EH (cell line): ENCODE measurements around the gene PAPPA.
A peak's percentile ranks its signal among the peaks of the same experiment; 100 is the strongest.

ENCODE experiments used
- DNase-seq: peaks from one replicate; pipeline ENCODE4 v3.0.0-alpha.2; 2015; ENCODE audit warnings: low read depth

Gene PAPPA

DNA sequence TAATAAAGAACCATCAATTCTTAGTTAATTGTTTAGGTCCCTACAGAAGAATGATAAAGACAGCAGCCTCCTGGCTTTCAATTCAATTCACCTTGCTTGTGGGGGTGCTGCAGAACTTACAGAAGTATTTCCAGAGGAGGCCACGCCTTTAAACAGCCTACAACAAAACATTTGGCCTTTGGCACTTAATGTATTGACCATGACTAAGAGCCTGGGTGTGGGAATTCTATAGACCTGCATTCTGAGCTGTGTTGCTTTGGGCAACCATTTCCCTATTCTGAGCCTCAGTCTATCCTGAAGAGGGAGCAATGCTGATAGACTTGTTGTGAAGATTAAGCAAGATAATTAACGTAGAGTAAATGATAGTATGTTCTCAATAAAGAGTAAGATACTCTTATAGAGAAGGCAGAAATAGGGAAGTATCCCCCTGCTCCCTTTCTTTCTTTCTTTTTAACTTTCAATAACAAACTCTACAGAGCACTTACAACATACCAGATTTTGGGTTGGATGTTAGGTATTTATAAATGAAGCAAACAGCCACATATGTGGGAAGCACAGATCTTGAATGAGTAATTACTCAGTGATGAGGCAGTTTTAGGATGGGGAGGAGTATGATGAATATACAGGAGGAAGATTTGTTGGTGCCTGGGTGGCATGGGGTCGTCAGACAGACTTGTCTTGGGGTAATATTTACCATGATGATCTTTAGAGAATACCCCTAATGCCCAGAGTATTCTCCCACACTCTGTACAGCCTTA is 28.4 kb downstream of the PAPPA start:
- peak; percentile 61 for DNase-seq

DNA sequence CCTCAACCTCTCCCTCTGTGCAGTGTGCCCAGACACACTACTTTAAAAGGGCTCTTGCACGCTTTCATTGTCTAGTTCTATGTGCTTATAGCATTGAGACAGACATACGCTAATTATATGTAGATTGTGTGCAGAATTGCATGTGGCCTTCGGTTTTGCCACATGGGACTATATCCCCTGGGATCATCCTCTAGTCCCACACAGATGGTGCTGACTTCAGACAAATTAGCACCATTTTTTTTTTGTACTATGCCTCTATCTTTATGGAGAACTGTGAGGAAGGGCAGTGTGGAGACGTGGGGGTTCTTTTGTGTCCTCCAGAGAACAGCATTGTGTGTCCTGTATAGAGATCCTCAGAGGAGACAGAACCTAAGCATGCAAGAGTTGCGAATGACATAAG is 29.3 kb downstream of the PAPPA start:
- DNase-seq: no peak

DNA sequence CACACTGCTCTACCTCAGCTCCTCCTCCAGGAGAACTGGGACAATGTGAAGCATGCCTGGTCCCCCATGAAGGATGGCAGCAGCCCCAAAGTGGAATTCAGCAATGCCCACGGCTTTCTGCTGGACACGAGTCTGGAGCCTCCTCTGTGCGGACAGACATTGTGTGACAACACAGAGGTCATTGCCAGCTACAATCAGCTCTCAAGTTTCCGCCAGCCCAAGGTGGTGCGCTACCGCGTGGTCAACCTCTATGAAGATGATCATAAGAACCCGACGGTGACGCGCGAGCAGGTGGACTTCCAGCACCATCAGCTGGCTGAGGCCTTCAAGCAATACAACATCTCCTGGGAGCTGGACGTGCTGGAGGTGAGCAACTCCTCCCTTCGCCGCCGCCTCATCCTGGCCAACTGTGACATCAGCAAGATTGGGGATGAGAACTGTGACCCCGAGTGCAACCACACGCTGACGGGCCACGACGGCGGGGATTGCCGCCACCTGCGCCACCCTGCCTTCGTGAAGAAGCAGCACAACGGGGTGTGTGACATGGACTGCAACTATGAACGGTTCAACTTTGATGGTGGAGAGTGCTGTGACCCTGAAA is 34.1 kb downstream of the PAPPA start:
- DNase-seq: no peak

DNA sequence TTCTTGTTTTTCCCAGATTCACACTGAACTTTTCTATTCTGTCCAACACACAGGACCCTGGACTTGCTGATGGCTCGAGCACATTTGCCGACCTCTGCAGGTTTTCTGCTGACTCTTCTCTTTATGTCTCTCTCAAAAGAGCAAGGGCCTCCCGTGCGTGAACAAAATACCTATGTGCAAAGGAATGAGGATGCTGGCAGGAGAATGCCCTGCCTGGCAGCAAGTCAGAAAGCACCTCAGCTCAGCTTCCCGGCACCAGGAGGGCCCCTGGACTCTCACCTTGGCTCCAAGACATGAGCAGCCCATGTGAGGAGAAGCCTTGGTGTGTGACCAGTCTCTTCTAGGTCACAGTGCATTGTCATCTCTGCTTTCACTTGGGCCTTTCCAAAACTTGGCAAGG is 36.1 kb downstream of the PAPPA start:
- no peak for DNase-seq

DNA sequence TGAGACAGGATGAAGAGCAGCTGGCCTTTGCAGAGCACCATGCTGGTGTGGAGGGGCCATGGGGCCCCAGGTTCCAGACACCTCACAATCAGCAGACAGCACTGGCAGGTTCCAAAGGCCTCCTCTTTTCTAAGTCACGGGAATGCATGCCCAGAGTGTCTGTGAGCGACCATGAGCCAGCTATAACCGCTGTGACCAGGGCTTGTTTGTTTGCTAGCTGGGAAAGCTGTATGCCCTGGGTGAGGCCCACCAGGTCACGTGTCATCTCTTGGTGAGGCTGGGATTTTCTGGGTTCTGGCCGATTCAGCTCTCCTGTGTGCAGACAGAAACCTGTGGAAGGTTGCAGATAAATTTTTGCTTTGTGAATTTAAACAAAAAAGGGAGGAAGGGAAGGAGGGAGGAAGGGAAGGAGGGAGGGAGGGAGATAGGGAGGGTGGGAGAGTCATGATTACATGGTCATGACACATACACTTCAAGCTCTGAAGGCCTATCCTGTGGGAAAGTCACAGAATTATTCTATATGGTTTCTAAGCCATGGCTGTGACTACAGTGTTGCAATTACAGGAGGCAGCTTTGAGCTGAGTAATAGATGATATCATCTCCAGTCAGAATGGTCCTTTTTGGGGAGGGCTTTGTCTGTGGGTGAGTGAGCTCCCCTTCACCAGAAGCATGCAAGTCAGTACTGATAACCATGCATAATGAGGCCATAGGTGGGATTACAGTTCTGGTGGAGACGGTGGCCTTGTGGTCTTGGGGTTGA is 37.2 kb downstream of the PAPPA start:
- peak; percentile 85 for DNase-seq

DNA sequence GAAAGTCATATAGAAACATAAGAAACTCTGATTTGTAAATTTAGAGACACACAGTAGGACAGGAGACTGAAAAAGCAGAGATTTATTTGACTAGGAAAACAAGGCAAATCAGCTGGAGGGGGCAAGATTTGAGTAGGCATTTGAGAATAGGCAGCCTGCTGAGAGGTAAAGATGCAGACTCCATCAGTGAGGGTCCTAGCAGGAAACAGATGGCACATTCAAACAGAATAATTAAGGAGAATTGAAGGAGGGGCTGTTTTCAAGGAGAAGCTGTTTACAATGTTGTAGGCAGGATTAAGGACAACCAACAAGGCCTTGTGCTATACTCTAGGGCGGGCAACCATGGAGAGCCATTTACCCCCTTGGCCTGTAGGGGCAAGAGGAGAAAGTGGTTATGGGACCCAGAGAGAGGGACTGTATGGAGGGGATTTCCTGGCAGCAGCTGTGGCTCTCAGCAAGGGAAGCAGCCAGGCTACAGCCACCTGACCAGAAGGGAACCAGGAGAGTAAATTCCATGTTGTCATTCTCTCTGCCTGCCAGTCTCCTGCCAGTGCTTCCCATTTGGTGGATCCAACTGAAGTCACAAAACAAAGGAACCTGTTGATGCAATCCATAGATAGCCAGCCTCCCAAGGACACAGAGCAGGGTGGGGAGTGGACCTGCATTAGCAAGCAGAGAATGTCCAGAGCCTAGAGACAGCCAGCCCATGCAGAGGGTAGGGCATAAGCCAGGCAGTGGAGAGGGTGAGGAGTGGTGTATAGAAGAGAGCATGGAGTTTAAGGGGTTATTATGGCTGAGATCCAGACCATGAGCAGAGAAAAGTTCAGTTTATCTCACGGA is 38.2 kb downstream of the PAPPA start:
- DNase-seq: no peak

DNA sequence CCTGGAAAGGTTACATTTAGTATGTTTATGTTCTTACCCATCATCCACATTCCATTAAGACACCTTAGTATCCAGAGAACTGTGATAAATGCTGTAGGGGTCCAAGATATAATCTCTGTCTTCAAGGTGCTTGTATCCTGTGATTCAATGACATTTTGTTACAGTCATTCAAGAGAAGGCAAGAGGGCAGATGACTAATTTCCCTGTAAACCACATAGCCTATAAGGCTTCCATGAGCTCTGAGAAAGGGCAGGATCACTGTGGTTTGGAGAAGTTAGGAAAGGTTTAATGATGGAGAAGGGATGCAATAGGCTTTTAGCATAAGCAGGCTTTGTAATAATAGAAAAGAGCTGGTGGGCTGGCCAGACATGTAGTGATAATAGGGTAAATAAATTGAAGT is 40.0 kb downstream of the PAPPA start:
- DNase-seq: peak; percentile 86

DNA sequence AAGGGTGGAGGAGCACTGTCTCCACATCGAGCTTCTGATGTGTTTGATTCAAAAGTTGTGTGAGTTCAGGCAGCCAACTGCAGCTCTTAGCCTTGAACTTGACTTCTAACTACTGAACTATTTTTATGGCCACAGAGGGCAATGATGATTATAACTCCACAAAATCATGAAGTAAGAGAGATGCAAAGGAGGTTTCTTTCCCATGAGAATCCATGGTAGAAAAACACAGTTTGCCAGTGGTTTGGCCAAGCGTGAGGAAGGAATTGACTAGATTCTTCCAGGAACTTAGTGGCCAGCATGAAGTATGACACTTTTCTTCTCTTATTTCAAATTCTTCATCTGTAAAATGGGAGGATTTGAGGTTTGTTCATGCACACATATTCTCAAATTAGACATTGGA is 43.2 kb downstream of the PAPPA start:
- DNase-seq: peak; percentile 20

DNA sequence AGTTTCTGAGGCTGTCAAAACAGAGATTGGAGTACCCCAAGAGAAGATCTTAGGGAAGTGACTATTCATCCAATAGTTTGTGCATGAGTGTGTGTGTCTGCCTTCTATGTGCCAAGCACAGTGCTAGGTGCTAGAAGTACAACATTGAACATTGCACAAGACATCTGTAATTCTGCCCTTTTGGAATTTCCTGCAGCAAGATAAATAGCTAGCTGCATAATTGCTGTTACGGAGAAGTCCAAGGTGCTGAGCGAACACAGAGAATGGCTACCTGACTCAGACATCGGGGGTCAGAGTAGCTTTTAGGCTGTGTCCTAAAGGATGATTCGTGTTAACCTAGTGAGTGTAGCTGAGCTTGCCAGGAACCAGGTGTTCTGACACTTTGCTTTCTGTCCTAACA is 44.8 kb downstream of the PAPPA start:
- no peak for DNase-seq

DNA sequence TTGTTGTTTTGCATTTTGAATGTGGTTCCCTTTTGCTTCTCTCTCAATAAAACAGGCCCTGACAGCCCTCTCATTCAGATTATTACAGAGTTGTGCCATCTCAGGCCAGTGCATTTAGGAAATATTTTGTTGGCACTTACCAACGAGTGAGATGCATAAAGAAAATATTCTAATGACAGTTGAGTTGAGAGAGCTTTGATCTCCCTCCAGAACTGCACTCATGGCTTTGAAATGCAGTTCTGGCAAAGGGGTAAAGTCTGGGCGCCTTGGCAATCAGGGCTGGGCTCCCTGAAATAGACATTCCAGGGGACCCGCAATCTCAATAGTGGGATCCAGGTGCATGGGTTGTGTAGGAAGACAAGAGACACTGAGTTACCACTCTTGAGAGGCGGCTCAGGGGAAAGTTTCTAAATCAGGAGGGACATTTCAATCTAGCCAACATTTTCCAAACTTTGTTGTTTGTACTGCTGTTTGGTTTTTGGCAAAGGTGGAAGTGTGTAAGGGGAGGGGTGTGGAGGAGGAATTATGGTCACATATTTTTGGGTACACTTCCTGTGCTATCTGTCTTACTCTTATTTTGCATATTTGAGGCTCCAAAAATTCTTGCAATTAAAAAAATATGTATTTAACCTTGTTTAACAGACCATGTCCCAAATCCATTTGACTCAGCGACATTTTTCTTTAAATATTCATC is 48.8 kb downstream of the PAPPA start:
- DNase-seq: no peak

DNA sequence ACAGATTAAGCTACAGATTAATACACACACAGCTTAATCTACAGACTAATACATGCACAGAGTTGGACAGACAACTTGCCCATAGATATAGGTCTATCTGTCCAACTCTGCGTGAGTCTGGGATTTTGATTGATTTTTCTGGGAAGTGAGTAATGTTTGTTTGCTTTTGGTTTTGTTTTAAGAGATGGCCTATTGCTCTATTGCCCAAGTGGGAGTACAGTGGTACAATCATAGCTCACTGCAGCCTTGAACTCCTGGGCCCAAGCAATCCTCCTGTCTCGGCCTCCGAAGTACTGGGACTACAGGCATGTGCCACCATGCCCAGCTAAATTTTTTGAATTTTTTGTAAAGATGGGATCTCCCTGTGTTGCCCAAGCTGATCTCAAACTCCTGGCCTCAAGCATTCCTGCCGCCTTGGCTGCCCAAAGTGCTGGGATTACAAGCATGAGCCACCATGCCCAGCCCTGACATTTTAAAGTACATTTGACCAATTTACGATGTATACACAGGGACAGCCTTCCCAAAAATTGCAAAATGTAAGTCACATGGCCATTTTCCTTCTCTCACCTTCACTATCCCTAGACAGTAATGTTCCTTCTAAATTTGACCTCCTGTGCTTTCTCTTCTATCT is 50.8 kb downstream of the PAPPA start:
- no peak for DNase-seq

DNA sequence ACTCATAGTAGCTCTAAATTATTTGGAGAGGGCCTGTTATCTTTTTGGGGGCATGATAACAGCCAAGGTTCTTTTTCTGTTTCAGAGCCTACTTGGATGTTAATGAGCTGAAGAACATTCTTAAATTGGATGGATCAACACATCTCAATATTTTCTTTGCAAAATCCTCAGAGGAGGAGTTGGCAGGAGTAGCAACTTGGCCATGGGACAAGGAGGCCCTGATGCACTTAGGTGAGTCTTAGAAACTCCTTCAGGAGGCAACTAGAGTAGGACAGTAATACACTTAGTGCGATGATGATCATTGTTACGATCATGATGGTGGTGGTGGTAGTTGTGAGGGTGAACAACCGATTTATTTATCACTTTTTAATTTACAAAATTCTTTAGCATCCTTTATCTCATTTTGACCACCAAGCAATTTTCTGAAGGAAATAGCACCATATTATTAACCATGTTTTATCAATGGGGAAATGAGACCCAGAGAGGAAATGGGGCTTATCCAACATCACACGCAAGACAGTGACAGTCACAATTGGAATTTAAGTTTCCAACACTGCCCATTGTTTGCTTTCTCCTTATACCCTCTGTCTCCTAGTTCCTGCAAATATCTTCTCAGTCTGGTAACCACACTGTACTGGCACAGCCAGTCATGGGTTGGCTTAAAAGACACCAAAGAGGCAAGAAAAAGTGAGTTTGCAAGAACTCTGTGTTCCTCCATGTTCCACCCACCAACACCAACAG is 54.0 kb downstream of the PAPPA start:
- peak; percentile 25 for DNase-seq

DNA sequence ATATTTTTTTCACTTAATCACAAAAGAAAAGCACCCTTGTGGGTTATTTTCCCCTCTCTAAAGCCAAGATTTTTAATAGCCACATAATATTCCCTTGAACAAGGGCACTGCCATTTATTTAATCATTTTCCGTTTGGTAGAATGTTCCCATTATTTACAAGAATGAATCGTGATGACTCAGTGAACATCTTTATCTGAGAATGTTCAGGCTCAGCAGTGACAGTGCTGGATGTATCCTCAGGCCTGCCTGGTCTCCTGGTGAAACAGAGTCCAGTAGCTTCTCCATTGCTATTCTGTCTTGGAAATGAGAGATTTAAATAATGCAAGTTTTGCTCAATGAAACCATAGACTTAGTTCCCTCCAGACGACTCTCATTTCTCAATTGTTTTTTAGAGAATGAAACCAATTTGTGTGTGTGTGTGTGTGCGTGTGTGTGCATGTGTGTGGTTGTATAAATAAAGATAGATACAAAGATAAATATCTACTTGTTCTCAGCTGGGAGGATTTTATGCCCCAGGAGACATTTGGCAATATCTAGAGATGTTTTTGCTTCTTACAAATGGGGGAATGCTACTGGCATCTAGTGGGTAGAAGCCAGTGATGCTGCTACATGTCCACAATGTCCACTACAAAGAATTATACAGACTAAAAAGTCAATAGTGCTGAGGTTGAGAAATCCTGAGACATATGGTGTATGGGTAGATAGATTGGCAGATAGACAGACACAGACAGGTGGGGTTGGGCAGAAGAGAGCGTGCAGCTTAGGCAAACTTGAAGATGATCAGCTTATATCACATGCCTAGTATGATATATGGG is 55.0 kb downstream of the PAPPA start:
- peak; percentile 75 for DNase-seq

DNA sequence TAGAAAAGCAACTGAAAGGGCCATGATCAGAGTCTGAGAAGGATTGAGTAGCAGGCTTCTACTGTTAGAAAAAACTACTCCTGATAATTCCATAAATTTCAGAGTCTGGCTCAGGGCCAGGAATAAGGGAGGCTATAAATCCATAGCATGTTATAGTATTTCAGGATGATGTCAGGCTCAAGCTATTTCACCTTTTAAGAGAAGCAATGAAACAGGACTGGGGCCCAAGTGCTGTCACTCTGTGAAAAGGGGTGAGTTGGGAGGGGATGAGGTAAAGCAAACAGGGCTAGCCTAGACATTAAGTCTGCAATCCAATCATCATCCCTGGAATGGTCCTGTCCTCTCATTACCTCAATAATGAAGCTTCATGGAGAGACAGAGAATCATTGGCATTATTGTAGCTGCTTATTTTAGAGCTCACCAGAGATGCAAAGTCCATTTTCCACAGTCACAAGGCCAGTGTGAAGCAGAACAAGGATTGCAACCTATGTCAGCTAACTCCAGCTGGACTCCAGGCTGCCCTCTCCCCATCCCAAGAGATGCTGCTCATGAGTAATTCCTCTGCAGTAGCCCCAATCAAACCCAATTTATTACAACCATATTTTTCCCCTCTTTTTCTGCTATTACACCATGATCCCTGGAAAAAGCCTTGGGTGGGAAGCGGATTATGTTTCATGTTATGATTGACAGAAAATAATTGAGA is 56.0 kb downstream of the PAPPA start:
- peak; percentile 25 for DNase-seq

DNA sequence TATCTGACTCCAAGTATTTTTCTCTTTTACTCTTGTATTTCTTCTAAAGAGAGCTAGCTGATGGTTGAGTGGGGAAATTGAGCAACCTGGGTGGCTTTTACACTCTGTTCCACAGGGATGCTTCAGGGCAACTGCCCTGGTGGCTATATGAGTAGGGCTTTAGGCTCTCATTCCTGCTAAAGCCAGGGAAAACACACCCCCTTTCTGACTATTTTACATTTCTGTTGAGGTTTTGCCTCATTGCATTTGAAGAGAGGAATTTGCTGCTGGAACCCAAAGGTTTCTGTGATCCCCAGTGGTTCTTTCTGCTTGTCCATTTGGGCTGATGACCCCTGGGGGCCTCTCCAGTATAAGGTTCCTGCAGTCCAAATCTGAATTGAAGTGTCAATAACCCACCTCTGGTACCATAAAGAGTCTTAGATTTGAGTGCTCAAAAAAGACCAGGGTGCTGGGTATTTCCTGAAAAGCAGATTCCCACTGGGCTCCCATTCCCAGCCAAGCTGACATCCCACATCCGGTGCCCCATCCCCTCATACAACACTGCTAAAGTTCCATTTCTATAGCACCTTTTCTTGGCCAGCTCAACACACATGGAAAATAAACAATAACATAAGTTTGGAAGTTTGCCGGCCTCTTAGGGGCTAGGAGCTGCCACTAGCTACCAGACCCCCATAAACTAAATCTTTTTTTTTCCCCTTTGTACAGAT is 59.5 kb downstream of the PAPPA start:
- DNase-seq: peak; percentile 37

DNA sequence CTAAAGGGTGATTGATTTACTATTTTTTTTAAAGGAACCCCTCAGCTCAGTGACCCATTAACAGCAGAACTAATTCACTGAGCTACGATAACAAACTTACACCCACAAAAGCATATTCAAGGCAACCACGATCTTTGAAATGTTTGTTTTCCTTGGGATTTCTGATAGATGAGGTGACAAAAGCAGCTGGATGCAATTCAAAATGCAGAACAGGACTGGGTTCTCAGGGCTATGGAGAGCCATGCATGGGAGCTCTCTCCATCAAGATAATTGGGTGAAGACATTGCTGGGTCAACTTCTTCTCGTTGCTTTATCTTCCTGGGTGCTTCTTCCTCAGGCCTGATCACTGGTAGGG is 60.1 kb downstream of the PAPPA start:
- DNase-seq: no peak

DNA sequence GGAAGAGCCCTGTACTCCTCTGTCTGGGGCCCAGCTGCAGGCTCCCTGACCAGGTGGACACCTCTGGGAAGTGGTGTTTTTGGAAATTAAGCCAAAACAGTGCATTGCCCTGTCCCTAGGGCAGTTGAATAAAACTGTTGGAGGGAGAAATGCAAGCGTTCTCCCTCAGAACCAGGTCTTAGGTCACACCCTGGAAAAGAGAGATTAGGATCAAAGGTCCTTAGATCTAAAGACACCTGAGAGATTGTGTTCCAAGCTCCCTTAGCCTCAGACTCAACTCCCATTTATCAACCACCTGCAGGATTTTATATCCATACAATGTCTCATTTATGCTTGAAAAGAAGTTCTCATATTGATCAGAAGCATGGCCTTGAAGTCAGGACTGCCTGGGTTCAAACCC is 64.8 kb downstream of the PAPPA start:
- DNase-seq: no peak

DNA sequence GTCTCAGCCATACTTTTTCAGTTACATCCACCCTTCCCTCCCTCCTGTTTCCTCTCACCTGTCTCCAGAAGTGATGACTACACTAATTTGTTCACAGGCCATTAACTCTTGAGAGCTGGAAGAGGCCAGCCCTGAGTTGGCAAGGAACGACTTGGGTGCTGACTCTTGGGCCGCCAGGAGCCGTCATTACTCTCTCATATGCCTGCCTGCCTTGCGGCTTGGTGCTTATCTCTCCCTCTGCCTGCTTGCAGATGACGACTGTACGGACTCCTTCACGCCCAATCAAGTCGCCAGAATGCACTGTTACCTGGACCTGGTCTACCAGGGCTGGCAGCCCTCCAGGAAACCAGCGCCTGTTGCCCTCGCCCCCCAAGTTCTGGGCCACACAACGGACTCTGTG is 66.1 kb downstream of the PAPPA start:
- DNase-seq: no peak
